Lower leg skin (tissue), 3 donors: ENCODE results near the gene PRKAR1A.

Experiments used
- CTCF ChIP-seq, 3 donors: fragments of 450-650 bp; IDR thresholded peaks; one replicate each; pipeline ENCODE4 v1.5.1; 2016; ENCODE audit warnings: antibody characterized with exemption in 3 of 3, mild to moderate bottlenecking in 3 of 3, moderate library complexity in 2 of 3
- POLR2A ChIP-seq, 2 donors: fragments of 450-650 bp; IDR thresholded peaks; one replicate each; pipeline ENCODE4 v1.6.1; 2016 to 2017; ENCODE audit warnings: antibody characterized with exemption in 2 of 2, mild to moderate bottlenecking in 1 of 2, moderate library complexity in 1 of 2

GRCh38 chr17:68544111-68544915 lies 32.1 kb downstream of the PRKAR1A start:
- TF ChIP-seq CTCF (IDR thresholded peaks at IDR 0.05) (no peak), POLR2A (IDR thresholded peaks at IDR 0.05) (no peak)
